ENCODE data around the gene IL23A. TPM values are rescaled to one million over a fixed set of nuclear protein-coding genes. Genes with fewer than 3 reads are reported as not detected.

IL23A gene
- total RNA-seq, 3 donors from 2014 or later (not counting 1 experiment from before 2014, with no cell fraction given) = 1.8 to 2.7 (median 2.2) TPM

DNA sequence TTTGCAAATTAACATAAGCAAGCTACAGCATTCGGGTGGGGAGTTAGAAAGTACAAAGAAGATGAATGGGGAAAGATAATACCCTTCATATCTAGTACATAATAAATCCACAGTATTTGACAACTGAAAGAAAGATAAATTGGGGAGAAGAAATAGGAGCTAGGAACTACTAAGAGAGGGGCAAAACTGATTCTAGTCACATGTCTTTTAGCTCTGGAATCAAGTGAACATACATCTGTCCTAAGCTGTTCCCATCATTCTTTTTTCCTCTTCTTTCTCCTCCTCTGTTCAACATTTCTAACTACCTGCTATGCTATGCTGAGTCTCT lies 39.3 kb downstream of the IL23A start:
- no peaks in the 10 kb centered on the region for H3K36me3 Mint-ChIP-seq
- H3K9me3 ChIP-seq (ENCODE audit: control insufficient read depth, insufficient read depth, low read length) = no peaks in the 10 kb centered on the region
- DNase-seq (no peak), ATAC-seq (no peak)
- no peaks in the 10 kb centered on the region for H3K36me3 ChIP-seq (ENCODE audit: control insufficient read depth, insufficient read depth, low read length)
- H3K9me3 Mint-ChIP-seq = no peaks in the 10 kb centered on the region
- H3K4me3 ChIP-seq (ENCODE audit: low read length) = no peak overlapping the region
- no peaks in the 10 kb centered on the region for H3K4me1 Mint-ChIP-seq
- H3K27me3 Mint-ChIP-seq (ENCODE audit: low read depth in 2 of 2) = no peaks in the 10 kb centered on the region
- H3K4me3 Mint-ChIP-seq = no peak overlapping the region
- intact Hi-C loops (cut with micrococcal nuclease) = no loop called here
- no peak overlapping the region for H3K27ac ChIP-seq (ENCODE audit: low read length)
- no peaks in the 10 kb centered on the region for H3K27me3 ChIP-seq (ENCODE audit: control insufficient read depth, insufficient read depth, low read length)
- H3K27ac Mint-ChIP-seq = no peak overlapping the region
- WGBS (ENCODE audit: insufficient coverage) = no CpG with 5 or more reads among the region's 1 CpG
- TF ChIP-seq, protein P1, sequence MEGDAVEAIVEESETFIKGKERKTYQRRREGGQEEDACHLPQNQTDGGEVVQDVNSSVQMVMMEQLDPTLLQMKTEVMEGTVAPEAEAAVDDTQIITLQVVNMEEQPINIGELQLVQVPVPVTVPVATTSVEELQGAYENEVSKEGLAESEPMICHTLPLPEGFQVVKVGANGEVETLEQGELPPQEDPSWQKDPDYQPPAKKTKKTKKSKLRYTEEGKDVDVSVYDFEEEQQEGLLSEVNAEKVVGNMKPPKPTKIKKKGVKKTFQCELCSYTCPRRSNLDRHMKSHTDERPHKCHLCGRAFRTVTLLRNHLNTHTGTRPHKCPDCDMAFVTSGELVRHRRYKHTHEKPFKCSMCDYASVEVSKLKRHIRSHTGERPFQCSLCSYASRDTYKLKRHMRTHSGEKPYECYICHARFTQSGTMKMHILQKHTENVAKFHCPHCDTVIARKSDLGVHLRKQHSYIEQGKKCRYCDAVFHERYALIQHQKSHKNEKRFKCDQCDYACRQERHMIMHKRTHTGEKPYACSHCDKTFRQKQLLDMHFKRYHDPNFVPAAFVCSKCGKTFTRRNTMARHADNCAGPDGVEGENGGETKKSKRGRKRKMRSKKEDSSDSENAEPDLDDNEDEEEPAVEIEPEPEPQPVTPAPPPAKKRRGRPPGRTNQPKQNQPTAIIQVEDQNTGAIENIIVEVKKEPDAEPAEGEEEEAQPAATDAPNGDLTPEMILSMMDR (IDR thresholded peaks at IDR 0.05) = no peak
- peaks cover 7% of the 10 kb centered on the region for H3K4me1 ChIP-seq (ENCODE audit: control insufficient read depth, insufficient read depth, low read length)

DNA sequence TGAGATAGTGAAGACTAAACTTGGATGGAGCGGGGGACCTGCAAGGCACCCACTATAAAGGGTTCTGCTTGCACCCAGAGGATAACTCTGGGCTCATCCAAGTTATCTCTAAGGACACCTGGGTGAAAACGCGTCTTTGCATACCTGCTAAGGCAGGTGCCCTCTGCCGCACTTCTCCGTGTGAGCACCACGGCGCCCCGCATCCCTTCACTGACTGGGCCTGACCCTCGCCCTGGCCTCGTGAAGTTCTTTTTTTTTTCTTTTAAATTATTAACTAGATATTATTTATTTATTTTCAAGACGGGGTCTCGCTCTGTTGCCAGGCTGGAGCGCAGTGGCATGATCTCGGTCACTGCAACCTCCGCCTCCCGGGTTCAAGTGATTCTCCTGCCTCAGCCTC lies 43.9 kb downstream of the IL23A start:
- H3K9me3 ChIP-seq (ENCODE audit: control insufficient read depth, insufficient read depth, low read length) = no peaks in the 10 kb centered on the region
- Mint-ChIP-seq H3K4me3 (no peak overlapping the region), H3K9me3 (no peaks in the 10 kb centered on the region), H3K4me1 (no peaks in the 10 kb centered on the region), H3K27me3 (ENCODE audit: low read depth in 2 of 2) (no peaks in the 10 kb centered on the region), H3K27ac (no peak overlapping the region), H3K36me3 (no peaks in the 10 kb centered on the region)
- DNase-seq (no peak), ATAC-seq (no peak)
- no peaks in the 10 kb centered on the region for H3K27me3 ChIP-seq (ENCODE audit: control insufficient read depth, insufficient read depth, low read length)
- H3K36me3 ChIP-seq (ENCODE audit: control insufficient read depth, insufficient read depth, low read length) = no peaks in the 10 kb centered on the region
- TF ChIP-seq, protein P1 (IDR thresholded peaks at IDR 0.05) = no peak
- H3K4me3 ChIP-seq (ENCODE audit: low read length) = no peak overlapping the region
- intact Hi-C loops (cut with micrococcal nuclease) = no loop called here
- WGBS (ENCODE audit: insufficient coverage) = 96% methylated on average over 14 of the region's 16 CpGs
- H3K27ac ChIP-seq (ENCODE audit: low read length) = no peak overlapping the region
- no peaks in the 10 kb centered on the region for H3K4me1 ChIP-seq (ENCODE audit: control insufficient read depth, insufficient read depth, low read length)

DNA sequence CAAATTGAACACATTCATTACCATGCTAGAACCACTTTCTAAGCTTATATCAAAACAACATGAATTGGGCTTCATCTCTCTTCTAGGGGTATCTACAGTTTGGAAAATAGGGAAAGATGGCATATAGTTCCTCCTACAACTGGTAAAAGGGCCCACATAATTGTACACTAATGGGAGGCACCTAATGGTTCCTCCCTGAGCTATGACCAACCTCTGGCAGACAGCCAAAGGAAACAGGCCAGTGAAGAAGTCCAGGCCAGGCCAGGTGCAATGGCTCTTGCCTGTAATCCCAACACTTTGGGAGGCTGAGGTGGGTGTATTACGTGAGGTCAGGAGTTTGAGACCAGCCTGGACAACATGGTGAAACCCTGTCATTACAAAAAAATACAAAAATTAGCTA lies 47.2 kb downstream of the IL23A start:
- WGBS (ENCODE audit: insufficient coverage) = 100% methylated on average over 1 of the region's 1 CpG

More for the DNA sequence above, 47.2 kb downstream of the IL23A start:
- H3K36me3 ChIP-seq (ENCODE audit: control insufficient read depth, insufficient read depth, low read length) = no peaks in the 10 kb centered on the region
- Mint-ChIP-seq H3K27me3 (ENCODE audit: low read depth in 2 of 2) (no peaks in the 10 kb centered on the region), H3K36me3 (no peaks in the 10 kb centered on the region), H3K4me1 (no peaks in the 10 kb centered on the region), H3K27ac (no peak overlapping the region), H3K9me3 (no peaks in the 10 kb centered on the region), H3K4me3 (no peak overlapping the region)
- no peaks in the 10 kb centered on the region for H3K27me3 ChIP-seq (ENCODE audit: control insufficient read depth, insufficient read depth, low read length)
- H3K9me3 ChIP-seq (ENCODE audit: control insufficient read depth, insufficient read depth, low read length) = no peaks in the 10 kb centered on the region
- H3K27ac ChIP-seq (ENCODE audit: low read length) = no peak overlapping the region
- no peak overlapping the region for H3K4me3 ChIP-seq (ENCODE audit: low read length)
- H3K4me1 ChIP-seq (ENCODE audit: control insufficient read depth, insufficient read depth, low read length) = no peaks in the 10 kb centered on the region
- ATAC-seq = no peak
- TF ChIP-seq, protein P1 (IDR thresholded peaks at IDR 0.05) = no peak
- DNase-seq = no peak
- intact Hi-C loops (cut with micrococcal nuclease) = no loop called here

Data from natural killer cell (primary cell).